HG03342 (cell line): ENCODE results near the gene TIGD1.

ENCODE experiments used
- ATAC-seq: cut with Tn5 transposase; IDR thresholded peaks from one replicate; pipeline ENCODE4 v1.9.1; 2021; ENCODE audit warnings: mild to moderate bottlenecking, moderate library complexity; ENCODE audit not compliant: unreplicated experiment

Gene TIGD1

GRCh38 chr2:232502911-232503808, 47.2 kb downstream of the TIGD1 start:
- no peak for ATAC-seq

GRCh38 chr2:232502511-232502910, 47.8 kb downstream of the TIGD1 start:
- no peak for ATAC-seq

DNA sequence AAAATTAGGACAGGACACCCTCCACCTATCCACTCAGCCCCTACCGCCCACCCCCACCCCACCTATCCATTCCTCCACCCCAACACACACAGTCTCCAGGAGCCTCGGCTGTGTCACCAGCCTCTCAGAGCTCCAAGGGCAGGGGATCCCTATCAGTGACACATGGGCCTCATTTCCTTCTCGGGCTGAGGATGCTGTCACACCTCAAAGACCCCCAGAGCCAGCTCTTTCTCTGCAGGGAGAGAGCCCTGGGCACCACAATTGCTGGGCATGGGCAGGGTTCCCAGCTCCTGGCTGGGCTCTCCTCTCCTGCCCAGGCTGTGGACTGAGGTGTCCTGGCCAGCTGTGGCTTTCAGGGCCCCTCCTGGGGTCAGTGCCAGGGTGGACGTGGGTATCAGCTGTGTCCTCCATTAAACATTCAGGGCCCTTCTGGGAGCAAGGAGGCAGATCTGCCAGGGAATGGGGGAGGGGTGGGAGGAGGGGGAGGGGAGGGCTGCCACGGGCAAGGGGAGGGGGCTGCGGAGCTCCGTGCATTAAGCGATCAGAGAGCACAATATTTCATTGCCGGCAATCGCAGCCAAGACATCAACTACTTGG, 48.5 kb downstream of the TIGD1 start:
- ATAC-seq = no peak

DNA sequence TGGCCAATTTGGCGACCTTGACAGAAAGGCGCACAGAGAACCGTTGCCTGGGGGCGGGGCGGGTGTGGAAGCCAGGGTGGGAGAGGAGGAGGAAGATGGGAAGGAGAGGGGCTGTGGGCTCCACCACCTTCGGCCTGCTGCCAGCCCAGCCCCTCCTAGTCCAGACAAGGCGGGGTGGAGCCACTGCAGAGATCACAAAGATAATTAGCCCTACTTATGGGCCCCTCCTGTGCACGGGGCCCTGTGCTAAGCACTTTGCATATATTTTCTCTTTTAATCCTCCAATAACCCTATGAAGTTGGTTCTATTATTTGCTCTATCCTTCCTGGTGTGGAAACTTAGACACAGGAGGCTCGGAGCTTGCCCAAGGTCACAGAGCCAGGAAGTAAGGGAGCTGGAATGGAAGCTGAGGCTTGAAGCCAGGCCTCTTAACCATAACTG, 49.0 kb downstream of the TIGD1 start:
- ATAC-seq = no peak

DNA sequence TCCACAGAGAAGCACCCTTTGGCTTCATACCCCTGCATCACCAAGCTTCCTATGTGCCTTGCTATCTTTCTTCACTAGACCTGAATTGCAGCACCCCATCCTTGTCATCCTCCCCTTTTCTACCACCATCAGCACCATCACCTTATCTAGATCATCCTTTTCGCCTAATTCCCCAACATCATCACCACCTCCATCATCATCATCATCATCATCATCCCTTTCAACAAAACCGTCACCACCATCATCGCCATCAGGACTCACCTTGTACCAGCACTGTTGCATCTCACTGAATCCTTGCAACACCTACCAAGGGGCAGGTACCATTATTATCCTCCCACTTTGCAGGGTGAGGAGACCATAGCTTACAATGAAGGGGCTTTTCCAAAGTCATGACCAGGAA, 51.9 kb downstream of the TIGD1 start:
- no peak for ATAC-seq
